ENCODE measurements around the gene RPUSD2.

- TF ChIP-seq POLR2A (IDR thresholded peaks at IDR 0.05) (no peak), CTCF (IDR thresholded peaks at IDR 0.05) (no peak)
These were observed 23.6 kb upstream of the RPUSD2 start for GRCh38 chr15:40545457-40545856.
